ENCODE measurements around the gene METRN.
A peak's percentile ranks its signal among the peaks of the same experiment; 100 is the strongest.

METRN gene

GRCh38 chr16:714558-715476 is at the start of gene METRN:
Gene METRN, plus strand, starts transcription at chr16:715118. Its CDS starts 172 bp downstream, at chr16:715290.
- peak in 1 of 2 experiments; percentile 80 for DNase-seq

GRCh38 chr16:666572-666971 is 48.3 kb upstream of the METRN start:
- no peak for DNase-seq

- DNase-seq = no peak
These were observed 47.7 kb upstream of the METRN start for GRCh38 chr16:667113-667779.

GRCh38 chr16:667780-668518 is 47.0 kb upstream of the METRN start, which contains the start of gene RHOT2:
Gene RHOT2, plus strand, starts transcription at chr16:668132. Its CDS starts 68 bp downstream, at chr16:668200.
- DNase-seq = peak; percentile 68 to 92

- DNase-seq = no peak
These were observed 46.3 kb upstream of the METRN start for GRCh38 chr16:668519-669171.

GRCh38 chr16:669666-670065 is 45.3 kb upstream of the METRN start:
- no peak for DNase-seq

GRCh38 chr16:670485-671352 is 44.2 kb upstream of the METRN start:
- DNase-seq = no peak

- DNase-seq = no peak
These were observed 43.4 kb upstream of the METRN start for GRCh38 chr16:671353-672131.

GRCh38 chr16:672371-672770 is 42.5 kb upstream of the METRN start:
- no peak for DNase-seq

GRCh38 chr16:672851-673250 is 42.1 kb upstream of the METRN start:
- DNase-seq = no peak

- no peak for DNase-seq
These were observed 41.4 kb upstream of the METRN start for GRCh38 chr16:673399-673991.

- no peak for DNase-seq
These were observed 40.6 kb upstream of the METRN start for GRCh38 chr16:674214-674881.

GRCh38 chr16:674968-675883 is 39.7 kb upstream of the METRN start, which contains the start of gene RHBDL1:
Gene RHBDL1, plus strand, starts transcription at chr16:675671. Its CDS starts 120 bp downstream, at chr16:675791.
- DNase-seq = no peak

- no peak for DNase-seq
These were observed 38.9 kb upstream of the METRN start for GRCh38 chr16:675884-676564.

GRCh38 chr16:676565-676902 is 38.4 kb upstream of the METRN start:
- no peak for DNase-seq

- DNase-seq = peak; percentile 65 to 82
These were observed 38.0 kb upstream of the METRN start for GRCh38 chr16:676913-677312.

- peak; percentile 65 to 88 for DNase-seq
These were observed 37.4 kb upstream of the METRN start for GRCh38 chr16:677316-678190.

Data from NCI-H526 (cell line).